ENCODE measurements around the gene COL18A1.

- TF ChIP-seq CTCF (IDR thresholded peaks at IDR 0.05) (no peak), EZH2 (IDR thresholded peaks at IDR 0.05) (no peak), EZH2phosphoT487 (IDR thresholded peaks at IDR 0.05) (no peak)
Measured at GRCh38 chr21:45531393-45532215, 126.6 kb downstream of the COL18A1 start.
